Keratinocyte (primary cell): ENCODE measurements around the gene KRTAP1-4. TPM values are rescaled to one million over a fixed set of nuclear protein-coding genes. Genes with fewer than 3 reads are reported as not detected.
"Not testable (repeated sequence)": the region's sequence is repeated elsewhere in the genome, so short reads cannot be mapped to it uniquely, and the experiment has no call there.

Experiments used
- DNase-seq: peaks from one replicate; pipeline ENCODE4 v3.0.0-alpha.2; 2011; ENCODE audit warnings: low read depth, missing footprints, low spot score
- FAIRE-seq: peaks from 2 replicates; lab custom pipeline; 2011; peaks lifted over from hg19 to GRCh38; lab: Jason Lieb, UNC
- H2AFZ ChIP-seq: 2 replicates; pipeline ENCODE4 v1.6.0; 2012; ENCODE audit warnings: low read length, control low read depth, inconsistent platforms; ENCODE audit not compliant: control insufficient read depth
- H3K27ac ChIP-seq: 2 replicates; pipeline ENCODE4 v1.5.1; 2011; ENCODE audit warnings: low read length; ENCODE audit not compliant: control insufficient read depth, insufficient read depth
- H3K27me3 ChIP-seq: 3 replicates; pipeline ENCODE4 v1.6.0; 2011; ENCODE audit warnings: low read length; ENCODE audit not compliant: control insufficient read depth, insufficient read depth; ENCODE audit errors: extremely low read depth
- H3K36me3 ChIP-seq, 2 experiments: 2 replicates in 1 of 2; 3 replicates in 1 of 2; pipeline ENCODE4 v1.5.1; 2011; ENCODE audit warnings: low read length in 2 of 2, mild to moderate bottlenecking in 1 of 2; ENCODE audit not compliant: control insufficient read depth in 2 of 2, insufficient read depth in 2 of 2; ENCODE audit errors: extremely low read depth in 1 of 2
- H3K4me1 ChIP-seq: 3 replicates; pipeline ENCODE4 v1.5.1; 2011; ENCODE audit warnings: low read length; ENCODE audit not compliant: control insufficient read depth, insufficient read depth; ENCODE audit errors: extremely low read depth
- H3K4me2 ChIP-seq: 3 replicates; pipeline ENCODE4 v1.6.0; 2011; ENCODE audit warnings: low read depth, low read length; ENCODE audit not compliant: control insufficient read depth, insufficient read depth; ENCODE audit errors: extremely low read depth
- H3K4me3 ChIP-seq, 3 experiments: fragments of 200-600 bp in 1 of 3; sonication (generic) in 1 of 3; 2 replicates in 2 of 3; 3 replicates in 1 of 3; pipeline ENCODE4 v1.5.1; 2011 to 2016; ENCODE audit warnings: low read length in 3 of 3, mild to moderate bottlenecking in 3 of 3, control low read depth in 2 of 3, inconsistent platforms in 1 of 3, low read depth in 1 of 3, mixed read lengths in 1 of 3, mixed run types in 1 of 3, moderate library complexity in 1 of 3; ENCODE audit not compliant: control insufficient read depth in 2 of 3, insufficient read depth in 2 of 3; ENCODE audit errors: extremely low read depth in 1 of 3
- H3K79me2 ChIP-seq: 2 replicates; pipeline ENCODE4 v1.6.0; 2012; ENCODE audit warnings: low read length; ENCODE audit not compliant: control insufficient read depth, insufficient read depth
- H3K9ac ChIP-seq: 3 replicates; pipeline ENCODE4 v1.6.0; 2011; ENCODE audit warnings: low read length; ENCODE audit not compliant: control insufficient read depth, insufficient read depth; ENCODE audit errors: extremely low read depth
- H3K9me1 ChIP-seq: 3 replicates; pipeline ENCODE4 v1.6.0; 2011; ENCODE audit warnings: low read length; ENCODE audit not compliant: control insufficient read depth, insufficient read depth; ENCODE audit errors: extremely low read depth
- H3K9me3 ChIP-seq: 2 replicates; pipeline ENCODE4 v1.5.1; 2012; ENCODE audit warnings: low read depth, low read length; ENCODE audit not compliant: control insufficient read depth
- H4K20me1 ChIP-seq: 3 replicates; pipeline ENCODE4 v1.6.0; 2011; ENCODE audit warnings: low read length; ENCODE audit not compliant: control insufficient read depth, insufficient read depth; ENCODE audit errors: extremely low read depth
- dilution Hi-C: fragments of 300-500 bp; cut with MboI; formaldehyde crosslinking; loops from one replicate; pipeline ENCODE4 v1.7.0; 2020; ENCODE audit warnings: low sequenced_read_pairs; ENCODE audit not compliant: extremely low pct_ligation_motif_present
- polyA plus RNA-seq, 5 experiments: library from polyadenylated mRNA; depleted of rRNA in 3 of 5; stranded (reverse) in 3 of 5; stranded (forward) in 1 of 5; unstranded in 1 of 5; fragments of >200 nt; gene quantifications; 1 replicate in 1 of 5; 2 replicates in 3 of 5; 3 replicates in 1 of 5; pipeline versions ENCODE4 v1.2.1 to v1.2.3, GENCODE V29; 2011 to 2012; ENCODE audit warnings: missing spikeins in 2 of 5, low read depth in 1 of 5, low replicate concordance in 1 of 5
- TF ChIP-seq, protein P1 (sequence below), 3 experiments: IDR thresholded peaks in 1 of 3; conservative IDR thresholded peaks in 1 of 3; optimal IDR thresholded peaks in 1 of 3; 2 replicates in 2 of 3; 3 replicates in 1 of 3; pipeline versions ENCODE3 to v1.5.1; 2011; ENCODE audit warnings: low read length in 3 of 3, mild to moderate bottlenecking in 3 of 3, moderate library complexity in 2 of 3, control low read depth in 1 of 3, inconsistent platforms in 1 of 3; ENCODE audit not compliant: insufficient read depth in 2 of 3; ENCODE audit errors: extremely low read depth in 1 of 3

Gene KRTAP1-4
- polyA plus RNA-seq, 1 donor (not counting 4 experiments of a cell fraction or from before 2014, with no cell fraction given) = not detected

DNA sequence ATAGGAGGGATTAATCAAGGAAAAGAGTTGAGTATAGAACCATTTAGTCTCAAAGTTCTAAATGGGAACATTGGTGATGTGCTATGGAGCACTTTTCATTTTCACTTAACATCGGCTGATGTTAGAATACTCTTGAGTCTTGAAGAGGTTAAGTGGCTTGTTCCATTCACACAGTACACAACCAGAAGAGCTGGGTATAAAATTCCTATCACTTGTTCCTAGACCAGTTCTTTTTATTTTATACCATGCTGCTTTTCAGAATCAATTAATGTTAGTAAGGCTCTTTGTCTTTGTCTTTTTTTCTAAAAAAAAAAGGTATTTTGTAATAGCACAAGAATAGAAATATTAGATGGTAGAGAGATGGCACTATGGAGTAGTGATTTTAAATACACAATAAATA, 13.0 kb upstream of the KRTAP1-4 start:
- Histone ChIP-seq H4K20me1 (no peaks in the 10 kb centered on the region), H3K79me2 (no peaks in the 10 kb centered on the region), H3K27me3 (no peaks in the 10 kb centered on the region), H3K4me1 (no peaks in the 10 kb centered on the region), H3K4me2 (no peak overlapping the region), H3K9me1 (no peaks in the 10 kb centered on the region), H3K36me3 (no peaks in the 10 kb centered on the region), H3K27ac (no peak overlapping the region), H3K4me3 (no peak overlapping the region), H2AFZ (no peak overlapping the region), H3K9me3 (no peaks in the 10 kb centered on the region), H3K9ac (no peak overlapping the region)
- TF ChIP-seq, protein P1, sequence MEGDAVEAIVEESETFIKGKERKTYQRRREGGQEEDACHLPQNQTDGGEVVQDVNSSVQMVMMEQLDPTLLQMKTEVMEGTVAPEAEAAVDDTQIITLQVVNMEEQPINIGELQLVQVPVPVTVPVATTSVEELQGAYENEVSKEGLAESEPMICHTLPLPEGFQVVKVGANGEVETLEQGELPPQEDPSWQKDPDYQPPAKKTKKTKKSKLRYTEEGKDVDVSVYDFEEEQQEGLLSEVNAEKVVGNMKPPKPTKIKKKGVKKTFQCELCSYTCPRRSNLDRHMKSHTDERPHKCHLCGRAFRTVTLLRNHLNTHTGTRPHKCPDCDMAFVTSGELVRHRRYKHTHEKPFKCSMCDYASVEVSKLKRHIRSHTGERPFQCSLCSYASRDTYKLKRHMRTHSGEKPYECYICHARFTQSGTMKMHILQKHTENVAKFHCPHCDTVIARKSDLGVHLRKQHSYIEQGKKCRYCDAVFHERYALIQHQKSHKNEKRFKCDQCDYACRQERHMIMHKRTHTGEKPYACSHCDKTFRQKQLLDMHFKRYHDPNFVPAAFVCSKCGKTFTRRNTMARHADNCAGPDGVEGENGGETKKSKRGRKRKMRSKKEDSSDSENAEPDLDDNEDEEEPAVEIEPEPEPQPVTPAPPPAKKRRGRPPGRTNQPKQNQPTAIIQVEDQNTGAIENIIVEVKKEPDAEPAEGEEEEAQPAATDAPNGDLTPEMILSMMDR (optimal IDR thresholded peaks at IDR 0.05 in 1 of 3, IDR thresholded peaks at IDR 0.05 in 1 of 3, conservative IDR thresholded peaks at IDR 0.05 in 1 of 3; ENCODE audit: extremely low read depth in 1 of 3, insufficient read depth in 2 of 3, low read length in 3 of 3) = no peak
- dilution Hi-C loops = no loop called here
- DNase-seq = no peak
- FAIRE-seq = no peak

DNA sequence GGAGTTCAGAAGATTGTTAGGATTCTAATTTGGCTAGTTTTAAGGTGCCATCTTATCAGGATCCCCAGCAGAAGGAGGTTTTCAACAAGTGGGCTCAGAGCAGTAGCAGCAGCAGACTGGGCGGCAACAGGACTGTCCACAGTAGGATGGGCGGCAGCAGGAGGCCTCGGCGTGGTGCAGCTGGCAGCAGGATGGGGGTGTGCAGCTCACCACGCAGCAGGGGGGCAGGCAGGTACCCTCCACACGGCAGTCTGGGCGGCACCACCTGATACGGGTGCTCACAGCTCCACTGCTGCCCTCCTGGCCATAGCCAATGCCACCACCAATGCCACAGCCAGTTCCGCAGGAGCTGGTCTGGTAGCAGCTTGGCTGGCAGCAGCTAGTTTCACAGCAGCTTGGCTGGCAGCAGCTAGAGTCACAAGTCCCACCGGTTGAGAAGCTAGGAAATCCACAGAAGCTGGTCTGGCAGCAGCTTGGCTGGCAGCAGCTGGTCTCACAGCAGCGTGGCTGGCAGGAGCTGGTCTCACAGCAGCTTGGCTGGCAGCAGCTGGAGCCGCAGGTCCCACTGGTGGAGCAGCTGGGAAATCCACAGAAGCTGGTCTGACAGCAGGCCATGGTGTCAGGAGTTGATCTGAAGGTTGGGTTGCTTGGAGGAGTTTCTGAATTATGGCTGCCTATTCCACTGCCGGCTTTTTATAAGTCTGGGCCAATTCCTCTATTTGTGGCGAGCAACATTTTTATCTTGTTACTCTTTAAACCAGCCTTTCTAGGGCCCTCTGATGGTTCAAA, 11.0 kb upstream of the KRTAP1-4 start, which contains the start of gene KRTAP1-1:
Gene KRTAP1-1, minus strand, starts transcription at position 668 of the 789 bp plus-strand sequence. Its CDS starts 53 bp downstream, at position 615.
- H3K36me3 ChIP-seq, H3K27ac ChIP-seq, H3K79me2 ChIP-seq, H3K27me3 ChIP-seq, H3K4me1 ChIP-seq, H3K9me3 ChIP-seq, H3K9me1 ChIP-seq, dilution Hi-C loops, H3K4me2 ChIP-seq, H4K20me1 ChIP-seq, H3K4me3 ChIP-seq, H3K9ac ChIP-seq, DNase-seq: not testable (repeated sequence)
- peak; percentile 48 for FAIRE-seq
- H2AFZ ChIP-seq = peak within 1 kb of the TSS; percentile 74
